Neural cell (in vitro differentiated cells): ENCODE results near the gene HS3ST2. TPM values are rescaled to one million over a fixed set of nuclear protein-coding genes. Genes with fewer than 3 reads are reported as not detected.
"Not testable (repeated sequence)": the region's sequence is repeated elsewhere in the genome, so short reads cannot be mapped to it uniquely, and the experiment has no call there.

ENCODE experiments used
- H2AFZ ChIP-seq: fragments of 200-600, 300-800 bp; sonication (generic), shearing (Covaris generic); 2 replicates; pipeline ENCODE4 v1.6.0; 2014; ENCODE audit warnings: low read depth, mild to moderate bottlenecking, antibody characterized with exemption, low read length, moderate library complexity
- H3F3A ChIP-seq: fragments of 200-600 bp; shearing (Covaris generic); 2 replicates; pipeline ENCODE4 v1.6.1; 2016; ENCODE audit warnings: mild to moderate bottlenecking, moderate library complexity, mixed read lengths, antibody characterized with exemption, low read length; ENCODE audit not compliant: insufficient read depth, poor library complexity, severe bottlenecking
- H3K27ac ChIP-seq: fragments of 200-600, 300-800 bp; sonication (generic), shearing (Covaris generic); 2 replicates; pipeline ENCODE4 v1.5.1; 2014; ENCODE audit warnings: mild to moderate bottlenecking, low read length, moderate library complexity
- H3K27me3 ChIP-seq: fragments of 300-800, 200-600 bp; sonication (generic), shearing (Covaris generic); 2 replicates; pipeline ENCODE4 v1.6.0; 2014; ENCODE audit warnings: mild to moderate bottlenecking, low read depth, low read length, moderate library complexity; ENCODE audit not compliant: insufficient read depth
- H3K36me3 ChIP-seq: fragments of 300-800, 200-600 bp; sonication (generic), shearing (Covaris generic); 2 replicates; pipeline ENCODE4 v1.5.1; 2014; ENCODE audit warnings: mild to moderate bottlenecking, antibody characterized with exemption, low read length, moderate library complexity; ENCODE audit not compliant: insufficient read depth
- H3K4me2 ChIP-seq: fragments of 300-800, 200-600 bp; sonication (generic), shearing (Covaris generic); 2 replicates; pipeline ENCODE4 v1.6.0; 2014; ENCODE audit warnings: mild to moderate bottlenecking, low read length
- H3K4me3 ChIP-seq: fragments of 300-800, 200-600 bp; sonication (generic), shearing (Covaris generic); 2 replicates; pipeline ENCODE4 v1.5.1; 2014; ENCODE audit warnings: mild to moderate bottlenecking, low read length, moderate library complexity
- H3K79me2 ChIP-seq: fragments of 200-600 bp; shearing (Covaris generic); replicated peaks from 2 replicates; pipeline ENCODE4 v1.6.0; 2014; ENCODE audit warnings: mild to moderate bottlenecking, low read length, moderate library complexity; ENCODE audit not compliant: insufficient read depth
- H3K9ac ChIP-seq: fragments of 300-800, 200-600 bp; sonication (generic), shearing (Covaris generic); 2 replicates; pipeline ENCODE4 v1.6.1; 2016; ENCODE audit warnings: mild to moderate bottlenecking, low read length, mixed read lengths
- H3K9me2 ChIP-seq: fragments of 200-600 bp; shearing (Covaris generic); 2 replicates; pipeline ENCODE4 v1.6.1; 2016; ENCODE audit warnings: mild to moderate bottlenecking, low read length, mixed read lengths; ENCODE audit not compliant: insufficient read depth
- H3K9me3 ChIP-seq: fragments of 200-600, 300-800 bp; sonication (generic), shearing (Covaris generic); 2 replicates; pipeline ENCODE4 v1.6.1; 2016; ENCODE audit warnings: mild to moderate bottlenecking, mixed run types, low read length, moderate library complexity, mixed read lengths
- H4K20me1 ChIP-seq: fragments of 200-600 bp; shearing (Covaris generic); 2 replicates; pipeline ENCODE4 v1.6.1; 2016; ENCODE audit warnings: mild to moderate bottlenecking, mixed run types; ENCODE audit not compliant: insufficient read depth
- CTCF ChIP-seq: fragments of 450-650 bp; IDR thresholded peaks from 2 replicates; pipeline ENCODE4 v1.5.1; 2014; ENCODE audit warnings: antibody characterized with exemption, mild to moderate bottlenecking, moderate library complexity; ENCODE audit not compliant: poor library complexity, severe bottlenecking
- EP300 ChIP-seq: fragments of 450-650 bp; conservative IDR thresholded peaks from 2 replicates; pipeline ENCODE4 v1.6.1; 2014; ENCODE audit warnings: antibody characterized with exemption, mild to moderate bottlenecking, moderate library complexity; ENCODE audit not compliant: poor library complexity, severe bottlenecking
- EZH2 ChIP-seq: fragments of 200-600, 300-800 bp; shearing (Covaris generic), sonication (generic); IDR thresholded peaks from 2 replicates; pipeline ENCODE4 v1.6.1; 2014; ENCODE audit warnings: antibody characterized with exemption, low read length, borderline replicate concordance, mild to moderate bottlenecking; ENCODE audit not compliant: insufficient read depth, poor library complexity, severe bottlenecking
- MXI1 ChIP-seq: fragments of 450-650 bp; conservative IDR thresholded peaks from 2 replicates; pipeline ENCODE4 v1.6.1; 2014; ENCODE audit warnings: antibody characterized with exemption, mild to moderate bottlenecking; ENCODE audit not compliant: poor library complexity, severe bottlenecking
- POLR2AphosphoS5 ChIP-seq: IDR thresholded peaks from 2 replicates; pipeline ENCODE4 v1.6.1; 2012
- RAD21 ChIP-seq: fragments of 450-650 bp; conservative IDR thresholded peaks from 2 replicates; pipeline ENCODE4 v1.6.1; 2014; ENCODE audit warnings: antibody characterized with exemption, mild to moderate bottlenecking, moderate library complexity
- REST ChIP-seq: IDR thresholded peaks from 2 replicates; pipeline ENCODE4 v1.6.1; 2012; ENCODE audit warnings: borderline replicate concordance
- SMC3 ChIP-seq: fragments of 450-650 bp; conservative IDR thresholded peaks from 2 replicates; pipeline ENCODE4 v1.6.1; 2014; ENCODE audit warnings: antibody characterized with exemption, mild to moderate bottlenecking, moderate library complexity; ENCODE audit not compliant: poor library complexity
- TAF1 ChIP-seq: IDR thresholded peaks from 2 replicates; pipeline ENCODE4 v1.6.1; 2012; ENCODE audit warnings: low read depth
- polyA plus RNA-seq: library from polyadenylated mRNA; depleted of rRNA; stranded (reverse); fragments of >200 nt; gene quantifications from 2 replicates; pipeline ENCODE4 v1.2.3, GENCODE V29; 2014

Gene HS3ST2
- polyA plus RNA-seq, 1 donor from 2014 or later, result 3.0 TPM

- Histone ChIP-seq H3K36me3 (no peaks in the 10 kb centered on the region), H3K9ac (no peak overlapping the region), H3F3A (no peaks in the 10 kb centered on the region), H2AFZ (no peak overlapping the region), H3K4me2 (no peak overlapping the region), H4K20me1 (no peaks in the 10 kb centered on the region), H3K9me2 (no peaks in the 10 kb centered on the region), H3K27ac (no peak overlapping the region), H3K79me2 (no peaks in the 10 kb centered on the region), H3K27me3 (no peaks in the 10 kb centered on the region), H3K4me3 (no peak overlapping the region), H3K9me3 (no peaks in the 10 kb centered on the region)
- no peak for TF ChIP-seq CTCF
- TF ChIP-seq EZH2, result no peak
- TF ChIP-seq RAD21, result no peak
- TF ChIP-seq TAF1, result no peak
- no peak for TF ChIP-seq EP300
- TF ChIP-seq POLR2AphosphoS5, result no peak
- TF ChIP-seq REST, result no peak
- TF ChIP-seq MXI1, result no peak
- TF ChIP-seq SMC3, result no peak
Measured at GRCh38 chr16:22938647-22939046, 124.7 kb downstream of the HS3ST2 start.

- H3F3A ChIP-seq, H3K36me3 ChIP-seq, H3K4me3 ChIP-seq, H3K9me2 ChIP-seq, H3K9ac ChIP-seq, H3K9me3 ChIP-seq, H3K4me2 ChIP-seq, H3K27me3 ChIP-seq, H2AFZ ChIP-seq, H3K79me2 ChIP-seq, H4K20me1 ChIP-seq, H3K27ac ChIP-seq: not testable (repeated sequence)
Measured at GRCh38 chr16:22939744-22940363, 125.9 kb downstream of the HS3ST2 start.
